K562 (cell line): ENCODE measurements around the gene PITPNC1.

Experiments used
- HDAC6 ChIP-seq: IDR thresholded peaks from 2 replicates; pipeline ENCODE4 v1.6.1; 2012; ENCODE audit warnings: low read depth, mild to moderate bottlenecking, control low read depth, inconsistent platforms, low read length, moderate library complexity
- NCOA2 ChIP-seq, 2 experiments: fragments of 450-650 bp; IDR thresholded peaks; 2 replicates each; pipeline ENCODE4 v1.6.1; 2018; ENCODE audit warnings: mild to moderate bottlenecking in 2 of 2, moderate library complexity in 1 of 2; ENCODE audit not compliant: partially characterized antibody in 2 of 2
- SMARCA5 ChIP-seq: fragments of 450-650 bp; IDR thresholded peaks from 2 replicates; pipeline ENCODE4 v1.6.1; 2016
- TF ChIP-seq, protein P1 (sequence below): sonication (generic); formaldehyde crosslinking; IDR thresholded peaks from 2 replicates; pipeline ENCODE4 v1.9.0; 2022; ENCODE audit warnings: mild to moderate bottlenecking, missing genetic modification reagents
- TF ChIP-seq, protein P2 (sequence below), 2 experiments: fragments of 450-650 bp in 1 of 2; sonication (generic) in 1 of 2; formaldehyde crosslinking; conservative IDR thresholded peaks; 2 replicates each; pipeline versions ENCODE4 v1.4.0 to v1.8.1; 2020 to 2022; ENCODE audit warnings: mild to moderate bottlenecking in 1 of 2, missing genetic modification reagents in 1 of 2

DNA sequence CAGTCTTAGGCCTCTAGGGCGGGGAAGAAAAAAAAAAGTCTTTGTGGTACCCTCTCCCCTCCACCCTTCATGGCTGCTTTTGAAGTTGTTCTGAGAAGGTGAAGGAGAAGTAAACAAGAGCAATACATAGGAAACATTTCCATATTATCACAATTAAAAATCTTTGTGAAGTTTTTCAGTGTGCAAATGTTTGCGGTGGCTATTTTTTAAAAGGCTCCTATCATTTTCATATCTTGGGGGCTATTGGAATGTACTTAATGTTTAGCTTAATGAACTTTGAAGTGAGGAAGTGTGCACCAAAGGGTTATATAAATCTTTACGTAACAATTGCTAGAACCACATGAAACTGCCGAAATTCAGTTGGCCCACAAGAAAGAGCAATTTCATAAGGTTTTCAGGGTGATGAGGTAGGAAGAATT is 348.3 kb downstream of the PITPNC1 start:
- TF ChIP-seq HDAC6 (no peak), NCOA2 (IDR thresholded peaks at IDR 0.05; ENCODE audit: partially characterized antibody in 2 of 2) (no peak), SMARCA5 (no peak)
- TF ChIP-seq, protein P1, sequence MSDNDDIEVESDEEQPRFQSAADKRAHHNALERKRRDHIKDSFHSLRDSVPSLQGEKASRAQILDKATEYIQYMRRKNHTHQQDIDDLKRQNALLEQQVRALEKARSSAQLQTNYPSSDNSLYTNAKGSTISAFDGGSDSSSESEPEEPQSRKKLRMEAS (CRISPR knock-in tag): no peak
- TF ChIP-seq, protein P2, sequence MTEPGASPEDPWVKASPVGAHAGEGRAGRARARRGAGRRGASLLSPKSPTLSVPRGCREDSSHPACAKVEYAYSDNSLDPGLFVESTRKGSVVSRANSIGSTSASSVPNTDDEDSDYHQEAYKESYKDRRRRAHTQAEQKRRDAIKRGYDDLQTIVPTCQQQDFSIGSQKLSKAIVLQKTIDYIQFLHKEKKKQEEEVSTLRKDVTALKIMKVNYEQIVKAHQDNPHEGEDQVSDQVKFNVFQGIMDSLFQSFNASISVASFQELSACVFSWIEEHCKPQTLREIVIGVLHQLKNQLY (CRISPR knock-in tag; conservative IDR thresholded peaks at IDR 0.05): no peak
